ENCODE measurements around the gene NCAPD2.
"Not testable (repeated sequence)": the region's sequence is repeated elsewhere in the genome, so short reads cannot be mapped to it uniquely, and the experiment has no call there.

NCAPD2 gene

DNA sequence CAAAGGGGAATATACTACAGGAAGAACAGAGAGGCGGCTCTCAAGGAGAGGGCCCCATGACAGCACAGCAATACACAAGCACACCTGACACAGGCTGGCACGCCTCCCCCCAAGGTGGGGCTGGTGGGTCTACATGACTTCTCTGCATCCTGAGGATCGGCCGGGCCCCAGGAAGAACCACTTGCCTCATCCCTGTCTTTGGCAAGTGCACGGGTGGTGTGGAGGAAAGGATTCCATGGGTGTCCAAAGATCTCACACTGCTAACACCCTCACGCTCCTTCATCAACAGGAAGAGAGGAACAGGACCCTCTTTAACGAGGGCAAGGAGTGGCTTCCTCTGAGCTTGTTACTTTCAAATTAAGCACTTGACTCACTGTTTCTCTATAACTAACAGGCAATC is 30.7 kb upstream of the NCAPD2 start:
- DNase-seq (ENCODE audit: low spot score) = no peak

DNA sequence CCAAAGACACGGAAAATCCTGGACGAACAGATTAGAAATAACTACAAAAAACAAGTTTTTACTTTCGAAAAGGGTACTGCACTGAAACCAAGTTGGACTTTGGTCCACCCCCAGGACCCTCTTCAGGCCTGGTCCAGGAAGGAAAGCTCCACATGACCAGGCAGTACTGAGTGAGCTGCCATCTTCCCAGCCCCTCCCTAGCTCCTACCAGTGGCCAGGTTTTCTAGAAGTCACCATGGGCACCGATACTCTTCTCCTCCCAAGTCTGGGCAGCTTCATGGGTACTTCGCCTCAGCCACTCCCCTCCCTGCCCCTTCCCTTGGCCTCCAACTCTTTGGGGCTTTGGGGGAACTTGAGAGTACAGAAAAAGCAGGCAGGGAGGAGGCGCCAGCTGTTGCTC is 30.0 kb upstream of the NCAPD2 start:
- DNase-seq (ENCODE audit: low spot score) = no peak

DNA sequence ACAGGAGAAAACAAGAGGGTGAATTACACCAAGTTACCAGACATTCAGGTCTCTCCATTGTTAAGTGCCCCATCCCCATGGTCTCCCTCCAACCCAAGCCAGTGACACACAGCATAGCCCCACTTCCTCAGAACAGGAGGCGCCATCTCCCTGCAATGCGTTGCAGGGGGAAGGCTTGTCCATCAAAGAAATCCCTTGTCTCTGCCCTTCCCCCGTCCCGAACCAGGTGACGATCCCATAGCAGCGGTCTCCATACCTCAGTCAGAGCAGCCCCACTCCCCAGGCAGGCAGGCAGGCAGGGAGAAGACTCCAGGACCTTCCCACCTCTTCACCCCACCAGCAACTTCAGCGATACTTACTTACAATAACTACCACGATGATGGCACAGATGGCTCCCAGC is 29.4 kb upstream of the NCAPD2 start:
- DNase-seq (ENCODE audit: low spot score) = no peak

DNA sequence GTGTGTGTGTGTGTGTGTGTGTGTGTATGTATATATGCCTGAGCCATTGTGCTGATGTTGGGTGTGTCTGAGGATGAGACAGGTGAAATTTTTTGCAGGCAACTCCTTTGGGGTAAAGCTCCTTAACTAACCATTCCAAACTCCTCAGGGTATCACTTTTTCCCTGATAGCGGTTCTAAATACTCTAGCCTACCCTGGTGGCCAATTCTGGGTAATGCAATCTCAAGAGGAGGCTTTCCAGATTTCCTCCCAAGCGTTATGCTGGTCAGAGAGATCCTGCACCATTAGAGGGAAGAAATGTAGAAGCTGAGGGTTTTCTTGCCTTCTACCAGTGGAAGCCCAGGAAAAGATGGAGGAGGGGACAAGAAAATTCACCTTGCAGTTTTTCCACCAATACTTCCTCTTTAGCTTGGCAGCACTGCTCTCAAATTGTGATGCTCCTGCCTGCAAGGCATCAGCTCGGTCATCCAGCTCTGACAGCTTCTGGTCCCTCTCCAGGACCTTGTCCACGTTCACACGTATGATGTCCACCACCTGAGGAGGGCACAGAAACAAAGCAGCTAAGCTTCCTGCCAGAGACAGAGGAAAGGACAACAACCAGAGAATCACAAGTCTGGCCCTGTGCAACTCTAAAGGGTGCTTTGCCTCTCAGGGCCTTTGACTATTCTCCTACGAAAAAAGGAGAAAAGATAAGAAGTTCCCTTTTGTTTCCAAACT is 28.3 kb upstream of the NCAPD2 start:
- peak; percentile 61 for DNase-seq (ENCODE audit: low spot score)

DNA sequence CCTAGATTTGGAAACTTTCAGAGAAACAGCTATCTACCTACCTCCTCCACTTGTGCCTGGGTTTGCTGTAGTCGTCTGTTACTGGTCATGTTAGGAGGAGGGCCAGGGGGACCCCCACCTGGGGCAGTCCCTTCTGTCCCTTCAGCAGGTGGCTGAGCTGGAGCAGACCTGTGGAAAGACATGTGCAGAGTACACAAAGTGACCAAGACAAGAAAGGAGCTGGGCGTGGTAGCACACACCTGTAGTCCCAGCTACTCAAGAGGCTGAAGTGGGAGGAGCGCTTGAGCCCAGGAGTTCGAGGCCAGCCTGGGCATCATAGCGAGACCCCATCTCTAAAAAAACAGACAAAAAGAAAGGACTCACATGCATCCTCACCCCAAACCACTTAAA is 27.7 kb upstream of the NCAPD2 start:
- DNase-seq (ENCODE audit: low spot score) = no peak

DNA sequence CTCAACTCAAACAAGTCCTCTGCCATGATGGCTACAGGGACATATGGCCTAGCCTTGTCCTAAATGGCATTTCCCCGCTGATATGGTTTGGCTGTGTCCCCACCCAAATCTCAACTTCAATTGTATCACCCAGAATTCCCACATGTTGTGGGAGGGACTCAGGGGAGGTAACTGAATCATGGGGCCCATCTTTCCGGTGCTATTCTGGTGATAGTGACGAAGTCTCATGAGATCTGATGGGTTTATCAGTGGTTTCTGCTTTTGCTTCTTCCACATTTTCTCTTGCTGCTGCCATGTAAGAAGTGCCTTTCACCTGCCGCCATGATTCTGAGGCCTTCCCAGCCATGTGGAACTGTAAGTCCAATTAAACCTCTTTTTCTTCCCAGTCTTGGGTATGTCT is 27.2 kb upstream of the NCAPD2 start:
- DNase-seq (ENCODE audit: low spot score) = not testable (repeated sequence)

DNA sequence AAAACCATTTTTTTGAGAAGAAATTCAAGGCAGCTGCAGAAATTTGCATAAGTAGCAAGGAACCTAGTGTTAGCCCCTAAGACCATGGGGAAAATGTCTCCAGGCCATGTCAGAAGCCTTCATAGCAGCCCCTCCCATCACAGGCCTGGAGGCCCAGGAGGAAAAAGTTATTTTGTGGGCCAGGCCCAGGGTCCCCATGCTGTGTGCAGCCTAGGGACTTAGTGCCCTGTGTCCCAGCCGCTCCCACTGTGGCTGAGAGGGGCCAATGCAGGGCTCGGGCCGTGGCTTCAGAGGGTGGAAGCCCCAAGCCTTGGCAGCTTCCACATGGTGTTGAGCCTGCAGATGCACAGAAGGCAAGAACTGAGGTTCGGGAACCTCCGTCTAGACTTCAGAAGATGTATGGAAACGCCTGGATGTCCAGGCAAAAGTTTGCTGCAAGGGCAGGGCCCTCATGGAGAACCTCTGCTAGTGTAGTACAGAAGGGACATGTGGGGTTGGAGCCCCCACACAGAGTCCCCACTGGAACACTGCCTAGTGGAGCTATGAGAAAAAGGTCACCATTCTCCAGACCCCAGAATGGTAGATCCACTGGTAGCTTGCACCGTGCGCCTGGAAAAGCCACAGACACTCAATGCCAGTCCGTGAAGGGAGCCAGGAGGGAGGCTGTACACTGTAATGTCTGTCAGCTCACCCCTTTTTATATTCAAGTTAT is 26.2 kb upstream of the NCAPD2 start:
- DNase-seq (ENCODE audit: low spot score) = not testable (repeated sequence)

DNA sequence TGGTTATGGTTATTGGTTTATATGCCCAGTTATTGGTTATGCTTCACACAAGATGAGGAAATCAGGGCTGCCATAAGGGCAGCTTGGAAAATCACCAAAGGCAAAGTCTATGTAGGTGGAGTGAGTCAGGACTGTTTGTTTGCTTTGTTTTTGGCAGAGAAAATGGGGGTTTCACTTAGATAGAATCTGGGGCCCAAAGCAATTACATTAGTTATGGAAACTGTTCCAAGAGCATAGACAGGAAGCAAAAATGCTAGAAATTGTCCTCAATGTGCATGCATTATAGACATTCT is 25.7 kb upstream of the NCAPD2 start:
- no peak for DNase-seq (ENCODE audit: low spot score)

DNA sequence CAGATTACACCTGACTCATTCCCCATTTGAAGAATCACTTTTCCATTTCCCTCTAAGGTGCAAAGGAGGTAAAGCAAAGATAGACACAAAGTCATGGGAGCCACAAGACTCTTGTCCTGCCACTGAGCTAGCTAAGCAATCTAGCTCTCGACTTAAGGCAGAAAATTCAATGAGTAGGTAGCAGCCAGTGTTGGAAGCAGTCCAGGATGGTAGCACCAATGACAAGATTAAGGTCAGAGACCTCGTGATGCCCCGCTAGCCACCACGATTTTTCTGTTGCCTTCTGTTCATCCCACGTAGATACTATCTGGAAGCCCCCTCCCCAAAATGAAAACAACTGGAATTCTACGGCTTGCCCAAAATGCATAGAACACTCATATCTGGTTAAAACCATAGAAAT is 24.8 kb upstream of the NCAPD2 start:
- no peak for DNase-seq (ENCODE audit: low spot score)

DNA sequence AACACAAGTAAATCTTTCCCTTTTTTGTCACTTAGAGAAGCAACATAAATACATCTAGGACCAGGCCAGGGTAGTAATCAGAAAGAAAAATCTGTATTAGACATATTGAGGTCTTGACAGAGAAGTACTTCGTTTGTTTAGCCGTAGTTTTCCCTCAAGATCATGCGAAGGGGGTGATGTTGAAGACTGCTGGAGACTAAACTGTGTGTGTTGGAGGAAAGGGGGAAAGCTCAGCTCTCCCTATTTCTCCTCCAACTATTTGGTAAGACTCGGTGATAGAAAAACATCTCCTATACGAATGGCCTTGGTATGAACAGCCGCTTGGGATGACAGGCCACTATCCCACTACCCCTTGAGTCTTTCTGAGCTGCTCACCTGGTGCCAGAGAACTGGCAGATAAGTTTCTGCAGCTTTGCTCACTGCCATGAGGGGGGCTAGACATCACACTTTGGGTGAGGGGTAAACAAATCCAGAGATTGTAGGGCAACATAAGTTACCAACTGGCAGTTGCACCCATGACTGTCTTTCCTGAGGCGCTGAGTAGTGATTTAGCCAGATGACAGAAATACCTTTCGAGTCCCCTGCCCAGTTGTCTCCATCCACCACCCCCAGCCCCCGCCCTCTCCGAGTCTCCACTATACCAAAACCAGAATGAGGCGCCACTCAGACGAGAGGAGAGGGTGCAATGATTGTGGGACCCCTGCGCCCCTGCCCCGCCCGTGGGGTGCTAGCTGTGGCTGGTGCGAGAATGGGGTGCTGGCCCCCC is 24.1 kb upstream of the NCAPD2 start:
- no peak for DNase-seq (ENCODE audit: low spot score)

DNA sequence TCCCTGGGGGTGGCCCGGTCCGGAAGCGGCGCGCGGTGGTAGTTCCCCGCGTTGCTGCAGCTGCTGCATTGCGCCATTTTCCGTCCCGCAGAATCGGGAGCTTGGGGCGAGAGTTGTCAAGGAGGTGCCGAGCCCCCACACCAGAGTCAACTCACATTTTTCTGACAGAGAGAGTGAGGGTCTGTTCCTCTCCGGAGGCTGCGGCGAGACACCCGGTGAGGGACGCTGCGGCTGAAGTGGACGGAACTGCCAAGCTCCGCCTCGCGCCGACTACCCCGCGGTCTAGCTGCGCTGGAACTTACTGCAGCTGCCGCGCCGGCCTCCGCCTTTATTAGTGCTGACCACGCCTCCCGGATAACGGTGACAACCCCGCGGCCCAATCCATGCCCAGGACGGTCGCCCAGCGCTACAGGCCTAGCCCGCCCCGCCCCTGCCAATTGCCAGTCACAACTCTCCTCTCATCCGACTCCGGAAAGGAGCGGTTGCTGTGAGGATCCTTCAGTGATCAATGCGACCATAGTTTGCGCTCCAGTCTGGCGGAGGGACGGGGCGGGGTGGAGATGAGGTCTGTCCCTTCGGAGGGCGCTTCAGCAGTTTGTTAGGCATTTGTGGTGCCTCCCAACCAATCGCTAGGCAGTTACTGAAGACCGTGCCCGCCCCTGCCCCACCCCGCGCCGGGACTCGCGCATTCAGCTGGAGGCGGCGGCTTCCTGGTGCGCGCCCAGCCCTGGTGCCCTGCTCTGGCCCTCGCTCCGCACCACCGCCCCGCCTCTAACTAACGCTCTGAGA is 23.3 kb upstream of the NCAPD2 start, which contains the start of gene VAMP1:
TSS of gene VAMP1 (minus strand) at position 303 of the 789 bp plus-strand sequence. CDS start at position 157, 146 bp downstream.
- DNase-seq (ENCODE audit: low spot score) = peak; percentile 99

DNA sequence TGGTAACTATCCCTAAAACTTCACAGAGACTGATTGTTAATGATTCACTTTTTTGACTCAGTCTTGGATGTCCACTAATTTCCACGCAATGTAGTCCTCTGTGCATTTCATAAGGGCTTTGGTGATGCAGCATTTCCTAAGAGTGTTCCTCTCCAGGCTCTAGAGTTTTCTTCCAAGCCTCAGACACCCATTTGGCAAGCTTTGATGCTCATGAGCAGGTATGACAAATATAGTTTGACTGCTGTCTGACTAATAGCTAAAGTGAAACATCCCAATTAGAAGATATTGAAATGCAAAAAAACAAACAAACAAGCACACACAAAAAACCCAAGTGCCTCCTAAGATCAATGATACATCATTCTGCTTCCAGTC is 21.9 kb upstream of the NCAPD2 start:
- DNase-seq (ENCODE audit: low spot score) = no peak

DNA sequence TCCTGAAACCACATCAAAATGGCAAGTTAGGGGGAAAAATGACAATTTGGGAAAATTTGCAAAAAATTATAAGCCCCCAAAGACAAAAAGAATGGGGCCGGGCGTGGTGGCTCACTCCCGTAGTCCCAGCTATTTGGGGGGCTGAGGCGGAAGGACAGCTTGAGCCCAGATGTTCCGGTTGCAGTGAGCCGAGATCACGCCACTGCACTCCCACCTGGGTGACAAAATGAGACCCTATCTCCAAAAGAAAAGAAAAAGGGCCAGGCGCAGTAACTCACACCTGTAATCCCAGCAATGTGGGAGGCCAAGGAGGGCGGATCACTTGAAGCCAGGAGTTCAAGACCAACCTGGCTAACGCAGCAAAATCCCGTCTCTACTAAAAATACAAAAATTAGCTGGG is 21.4 kb upstream of the NCAPD2 start:
- DNase-seq (ENCODE audit: low spot score) = no peak

DNA sequence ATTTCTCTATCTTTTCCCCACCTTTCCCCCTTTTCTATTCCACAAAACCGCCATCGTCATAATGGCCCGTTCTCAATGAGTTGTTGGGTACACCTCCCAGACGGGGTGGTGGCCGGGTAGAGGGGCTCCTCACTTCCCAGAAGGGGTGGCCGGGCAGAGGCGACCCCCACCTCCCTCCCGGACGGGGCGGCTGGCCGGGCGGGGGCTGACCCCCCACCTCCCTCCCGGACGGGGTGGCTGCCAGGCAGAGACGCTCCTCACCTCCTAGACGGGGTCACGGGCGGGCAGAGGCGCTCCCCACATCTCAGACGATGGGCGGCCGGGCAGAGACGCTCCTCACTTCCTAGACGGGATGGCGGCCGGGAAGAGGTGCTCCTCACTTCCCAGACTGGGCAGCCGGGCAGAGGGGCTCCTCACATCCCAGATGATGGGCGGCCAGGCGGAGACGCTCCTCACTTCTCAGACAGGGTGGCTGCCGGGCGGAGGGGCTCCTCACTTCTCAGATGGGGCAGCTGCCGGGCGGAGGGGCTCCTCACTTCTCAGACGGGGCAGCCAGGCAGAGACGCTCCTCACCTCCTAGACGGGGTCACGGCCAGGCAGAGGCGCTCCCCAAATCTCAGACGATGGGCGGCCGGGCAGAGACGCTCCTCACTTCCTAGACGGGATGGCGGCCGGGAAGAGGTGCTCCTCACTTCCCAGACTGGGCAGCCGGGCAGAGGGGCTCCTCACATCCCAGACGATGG is 18.5 kb upstream of the NCAPD2 start:
- DNase-seq (ENCODE audit: low spot score) = not testable (repeated sequence)

DNA sequence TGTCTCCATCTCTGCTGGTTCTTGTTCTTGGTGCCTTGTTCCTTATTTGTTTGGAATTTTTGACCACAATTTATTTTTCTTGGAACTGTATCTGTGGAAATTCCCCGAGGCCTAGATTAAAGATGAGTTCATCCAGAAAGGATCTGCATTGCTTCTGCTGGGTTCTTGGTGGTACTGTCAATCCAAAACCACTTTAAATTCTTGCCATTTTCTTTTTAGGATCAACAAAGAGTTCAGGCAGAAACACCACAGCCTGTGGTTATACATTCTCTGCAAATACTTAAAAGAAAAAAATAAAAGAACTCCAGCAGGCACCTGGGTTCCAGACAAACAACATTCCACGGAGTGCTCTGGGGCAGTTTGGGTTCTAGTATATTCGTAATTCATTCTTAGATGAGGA is 17.4 kb upstream of the NCAPD2 start:
- no peak for DNase-seq (ENCODE audit: low spot score)

DNA sequence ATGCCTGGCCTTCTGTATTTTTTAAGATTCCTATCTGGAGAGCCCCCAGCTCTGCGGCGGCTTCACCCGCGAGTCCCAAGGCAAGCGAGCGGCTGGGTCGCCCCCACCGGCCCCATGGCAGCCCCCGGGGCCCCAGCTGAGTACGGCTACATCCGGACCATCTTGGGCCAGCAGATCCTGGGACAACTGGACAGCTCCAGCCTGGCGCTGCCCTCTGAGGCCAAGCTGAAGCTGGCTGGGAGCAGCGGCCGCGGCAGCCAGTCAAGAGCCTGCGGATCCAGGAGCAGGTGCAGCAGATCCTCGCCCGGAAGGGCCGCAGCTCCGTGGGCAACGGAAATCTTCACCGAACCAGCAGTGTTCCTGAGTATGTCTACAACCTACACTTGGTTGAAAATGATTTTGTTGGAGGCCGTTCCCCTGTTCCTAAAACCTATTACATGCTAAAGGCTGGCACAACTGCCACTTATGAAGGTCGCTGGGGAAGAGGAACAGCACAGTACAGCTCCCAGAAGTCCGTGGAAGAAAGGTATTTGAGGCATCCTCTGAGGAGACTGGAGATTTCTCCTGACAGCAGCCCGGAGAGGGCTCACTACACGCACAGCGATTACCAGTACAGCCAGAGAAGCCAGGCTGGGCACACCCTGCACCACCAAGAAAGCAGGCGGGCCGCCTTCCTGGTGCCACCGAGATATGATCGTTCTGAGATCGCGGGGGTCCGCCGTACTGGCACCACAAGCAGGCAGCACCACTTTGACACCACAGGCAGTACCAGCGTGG is 16.1 kb upstream of the NCAPD2 start:
- DNase-seq (ENCODE audit: low spot score) = not testable (repeated sequence)

DNA sequence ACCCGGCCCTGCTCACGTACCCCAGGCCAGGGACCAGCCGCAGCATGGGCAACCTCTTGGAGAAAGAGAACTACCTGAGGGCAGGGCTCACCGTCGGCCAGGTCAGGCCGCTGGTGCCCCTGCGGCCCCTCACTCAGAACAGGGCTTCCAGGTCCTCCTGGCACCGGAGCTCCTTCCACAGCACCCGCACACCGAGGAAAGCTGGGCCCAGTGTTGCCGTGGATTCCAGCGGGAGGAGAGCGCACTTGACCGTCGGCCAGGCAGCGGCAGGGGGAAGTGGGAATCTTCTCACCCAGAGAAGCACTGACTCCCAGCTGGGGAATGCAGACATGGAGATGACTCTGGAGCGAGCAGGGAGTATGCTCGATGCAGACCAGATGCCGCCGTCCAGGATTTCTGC is 15.5 kb upstream of the NCAPD2 start:
- no peak for DNase-seq (ENCODE audit: low spot score)

DNA sequence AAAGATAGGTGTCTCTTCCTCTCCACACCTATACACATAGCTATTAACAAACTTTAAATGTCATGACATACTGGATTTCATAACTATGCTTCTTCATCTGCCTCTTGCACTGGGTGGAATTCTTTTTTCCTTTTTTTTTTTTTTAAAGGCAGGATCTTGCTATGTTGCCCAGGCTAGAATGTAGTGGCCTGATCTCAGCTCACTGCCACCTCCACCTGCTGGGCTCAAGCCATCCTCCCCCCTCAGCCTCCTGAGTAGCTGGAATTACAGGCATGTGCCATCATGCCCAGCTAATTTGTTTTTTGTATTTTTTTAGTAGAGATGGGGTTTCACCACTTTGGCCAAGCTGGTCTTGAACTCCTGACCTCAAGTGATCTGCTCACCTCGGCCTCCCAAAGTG is 5.7 kb upstream of the NCAPD2 start:
- DNase-seq (ENCODE audit: low spot score) = no peak

DNA sequence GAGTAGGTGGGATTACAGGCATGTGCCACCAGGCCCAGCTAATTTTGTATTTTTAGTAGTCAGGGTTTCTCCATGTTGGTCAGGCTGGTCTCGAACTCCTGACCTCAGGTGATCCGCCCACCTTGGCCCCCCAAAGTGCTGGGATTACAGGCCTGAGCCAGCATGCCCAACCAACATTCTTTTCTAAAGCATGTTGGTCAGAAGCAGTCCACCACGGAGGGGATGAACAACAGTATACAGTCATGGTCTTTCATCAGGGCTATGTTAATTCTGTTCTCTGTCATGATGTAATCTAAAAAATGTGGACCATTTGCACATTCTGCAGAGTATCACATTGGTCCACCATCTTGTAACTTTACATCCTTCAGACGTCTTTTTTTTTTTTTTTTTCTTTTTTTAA is 4.5 kb upstream of the NCAPD2 start:
- no peak for DNase-seq (ENCODE audit: low spot score)

DNA sequence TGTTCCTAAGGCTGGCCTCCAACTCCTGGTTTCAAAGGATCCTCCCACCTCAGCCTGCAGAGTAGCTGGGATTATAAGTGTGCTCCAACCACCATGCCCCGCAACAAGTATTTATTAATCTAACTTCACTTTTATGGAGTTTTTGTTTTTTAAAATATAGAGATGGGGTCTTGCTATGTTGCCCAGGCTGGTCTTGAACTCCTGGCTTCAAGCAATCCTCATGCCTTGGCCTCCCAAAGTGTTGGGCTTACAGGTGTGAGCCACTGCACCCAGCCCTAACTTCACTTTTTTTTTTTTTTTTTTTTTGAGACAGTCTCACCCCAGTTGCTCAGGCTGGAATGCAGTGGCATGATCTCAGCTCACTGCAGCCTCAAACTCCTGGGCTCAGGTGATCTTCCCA is 3.2 kb upstream of the NCAPD2 start:
- not testable (repeated sequence) for DNase-seq (ENCODE audit: low spot score)
